HepG2 (cell line): Measurements from ENCODE around the gene POLA1. TPM values are rescaled to one million over a fixed set of nuclear protein-coding genes. Genes with fewer than 3 reads are reported as not detected.

Experiments
- ATAC-seq: fragments of 200-7000 bp; cut with Tn5 transposase; 3 replicates; pipeline ENCODE4 v1.9.1; 2020; ENCODE audit warnings: mild to moderate bottlenecking, moderate library complexity
- BruUV-seq: library from RNA; stranded (reverse); fragments of 400-500 nt; replicated peaks from 2 replicates; lab custom pipeline; 2021; lab: Mats Ljungman, UMichigan
- CTCF ChIA-PET: fragments of 300-600 bp; formaldehyde crosslinking; extraction: SDS; loops from one replicate; lab custom pipeline; 2021; ENCODE audit warnings: low total read pairs, inconsistent platforms, low intra/inter-chr PET ratio; lab: Yijun Ruan, JAX
- POLR2A ChIA-PET: fragments of 350-600 bp; sonication (Branson Sonifier 250); formaldehyde crosslinking; loops from one replicate; lab custom pipeline; 2020; ENCODE audit warnings: antibody characterized with exemption, inconsistent platforms; lab: Yijun Ruan, JAX
- DNase-seq: peaks from one replicate; pipeline ENCODE4 v3.0.0-alpha.2; 2015; ENCODE audit warnings: low spot score
- FAIRE-seq: peaks from 3 replicates; lab custom pipeline; 2011; peaks lifted over from hg19 to GRCh38; lab: Jason Lieb, UNC
- H2AFZ ChIP-seq: one replicate; pipeline ENCODE4 v1.6.1; 2011; ENCODE audit warnings: low read length, inconsistent platforms
- H3K27ac ChIP-seq: fragments of 300-600 bp; 3 replicates; pipeline ENCODE4 v1.8.0; 2011; ENCODE audit warnings: mixed run types, mild to moderate bottlenecking, mixed read lengths, low read length, inconsistent platforms; ENCODE audit not compliant: insufficient read depth; ENCODE audit errors: extremely low read length
- H3K27me3 ChIP-seq, 2 experiments: fragments of 200-600 bp in 1 of 2; 2 replicates in 1 of 2; 3 replicates in 1 of 2; pipeline versions ENCODE4 v1.6.0 to v1.8.0; 2011; ENCODE audit warnings: low read length in 2 of 2, mild to moderate bottlenecking in 2 of 2, moderate library complexity in 2 of 2, inconsistent platforms in 1 of 2; ENCODE audit not compliant: insufficient read depth in 2 of 2, control insufficient read depth in 1 of 2
- H3K36me3 ChIP-seq, 2 experiments: fragments of 200-600 bp in 1 of 2; replicated peaks in 1 of 2; 2 replicates in 1 of 2; 3 replicates in 1 of 2; pipeline versions ENCODE4 v1.5.1 to v1.8.0; 2011; ENCODE audit warnings: low read length in 2 of 2, inconsistent platforms in 1 of 2; ENCODE audit not compliant: insufficient read depth in 2 of 2, control insufficient read depth in 1 of 2
- H3K4me1 ChIP-seq: 2 replicates; pipeline ENCODE4 v1.5.1; 2012; ENCODE audit warnings: low read length, inconsistent platforms; ENCODE audit not compliant: insufficient read depth
- H3K4me2 ChIP-seq: 2 replicates; pipeline ENCODE4 v1.6.0; 2011; ENCODE audit warnings: low read depth, low read length, inconsistent platforms
- H3K4me3 ChIP-seq, 3 experiments: fragments of 200-600 bp in 1 of 3; sonication (generic), shearing (Covaris generic) in 1 of 3; replicated peaks in 1 of 3; 2 replicates each; pipeline ENCODE4 v1.5.1; 2011 to 2016; ENCODE audit warnings: low read length in 3 of 3, inconsistent platforms in 2 of 3, low read depth in 2 of 3, mild to moderate bottlenecking in 2 of 3, control low read depth in 1 of 3, mixed read lengths in 1 of 3; ENCODE audit not compliant: insufficient read depth in 1 of 3
- H3K79me2 ChIP-seq: one replicate; pipeline ENCODE4 v1.6.1; 2011; ENCODE audit warnings: low read length, inconsistent platforms; ENCODE audit not compliant: insufficient read depth
- H3K9ac ChIP-seq: 2 replicates; pipeline ENCODE4 v1.6.0; 2011; ENCODE audit warnings: mild to moderate bottlenecking, low read depth, low read length, inconsistent platforms; ENCODE audit not compliant: insufficient read depth
- H3K9me3 ChIP-seq: 2 replicates; pipeline ENCODE4 v1.5.1; 2012; ENCODE audit warnings: mild to moderate bottlenecking, low read length
- H4K20me1 ChIP-seq: 2 replicates; pipeline ENCODE4 v1.6.0; 2011; ENCODE audit warnings: inconsistent platforms, mild to moderate bottlenecking, low read length, moderate library complexity; ENCODE audit not compliant: insufficient read depth
- KLF16 ChIP-seq, 2 experiments: sonication (generic) in 1 of 2; formaldehyde crosslinking in 1 of 2; IDR thresholded peaks; 2 replicates each; pipeline versions ENCODE4 v1.6.1 to v1.8.0; 2016 to 2023; ENCODE audit warnings: missing genetic modification reagents in 2 of 2, missing compliant biosample characterization in 1 of 2
- MEIS2 ChIP-seq: sonication (generic); formaldehyde crosslinking; IDR thresholded peaks from 2 replicates; pipeline ENCODE4 v1.9.0; 2021; ENCODE audit warnings: mild to moderate bottlenecking, missing genetic modification reagents
- SIN3B ChIP-seq: fragments of 150-350 bp; IDR thresholded peaks from 2 replicates; pipeline ENCODE4 v1.6.1; 2014; ENCODE audit warnings: low read length
- SP140L ChIP-seq: sonication (generic); formaldehyde crosslinking; IDR thresholded peaks from 2 replicates; pipeline ENCODE4 v1.4.0; 2020; ENCODE audit warnings: missing genetic modification reagents, borderline replicate concordance
- TOPORS ChIP-seq: sonication (generic); formaldehyde crosslinking; IDR thresholded peaks from 2 replicates; pipeline ENCODE4 v1.8.0; 2023; ENCODE audit warnings: mild to moderate bottlenecking, missing genetic modification reagents
- ZKSCAN8 ChIP-seq: IDR thresholded peaks from 2 replicates; pipeline ENCODE4 v1.6.1; 2016; ENCODE audit warnings: borderline replicate concordance, missing genetic modification reagents, missing compliant biosample characterization
- ZNF326 ChIP-seq: sonication (generic); formaldehyde crosslinking; IDR thresholded peaks from 2 replicates; pipeline ENCODE4 v1.4.0; 2020; ENCODE audit warnings: missing genetic modification reagents, borderline replicate concordance
- ZNF674 ChIP-seq: sonication (generic); formaldehyde crosslinking; IDR thresholded peaks from 2 replicates; pipeline ENCODE4 v1.5.0; 2020; ENCODE audit warnings: low read depth, mild to moderate bottlenecking, missing genetic modification reagents
- ZNF709 ChIP-seq: sonication (generic); formaldehyde crosslinking; IDR thresholded peaks from 2 replicates; pipeline ENCODE4 v1.5.0; 2020; ENCODE audit warnings: mild to moderate bottlenecking, missing genetic modification reagents
- ZNF790 ChIP-seq: sonication (generic); formaldehyde crosslinking; IDR thresholded peaks from 2 replicates; pipeline ENCODE4 v1.8.0; 2022; ENCODE audit warnings: missing genetic modification reagents, mild to moderate bottlenecking, borderline replicate concordance
- ZSCAN30 ChIP-seq: sonication (generic); formaldehyde crosslinking; IDR thresholded peaks from 2 replicates; pipeline ENCODE4 v1.5.0; 2020; ENCODE audit warnings: mild to moderate bottlenecking, missing genetic modification reagents
- WGBS: methylation state at CpG from one replicate; pipeline ENCODE4 v1.1.6; 2017; ENCODE audit warnings: low lambda C conversion rate; 5-methylcytosine and 5-hydroxymethylcytosine counted together
- in situ Hi-C: cut with HindIII; loops from 2 replicates; pipeline ENCODE4 v1.10.0; 2017; ENCODE audit warnings: low pct_unique_long_range_greater_than_20kb; ENCODE audit not compliant: extremely low pct_ligation_motif_present
- intact Hi-C: fragments of 100-400 bp; cut with micrococcal nuclease; formaldehyde crosslinking; loops from one replicate; pipeline ENCODE4 v1.10.0; 2022; ENCODE audit not compliant: unreplicated experiment
- polyA plus RNA-seq, 8 experiments: library from polyadenylated mRNA; depleted of rRNA in 3 of 8; stranded (reverse) in 7 of 8; unstranded in 1 of 8; fragments of >200 nt; fragmentation: Illumina TruSeq in 4 of 8; extraction: Trizol in 4 of 8; gene quantifications; 2 replicates each; pipeline versions ENCODE4 v1.2.1 to v1.2.3, GENCODE V29; 2011 to 2016; ENCODE audit warnings: low read depth in 4 of 8, missing spikeins in 1 of 8, mixed read lengths in 1 of 8; ENCODE audit not compliant: insufficient read depth in 1 of 8
- total RNA-seq, 5 experiments: library from RNA; depleted of rRNA; stranded (reverse); fragments of >200 nt; fragmentation: Illumina TruSeq; extraction: Trizol; gene quantifications; 2 replicates each; pipeline ENCODE4 v1.2.3, GENCODE V29; 2016; ENCODE audit warnings: low read depth in 1 of 5
- TF ChIP-seq, protein P1 (sequence below), 2 experiments: fragments of 450-650 bp in 1 of 2; sonication (generic) in 1 of 2; formaldehyde crosslinking in 1 of 2; IDR thresholded peaks; 2 replicates each; pipeline versions ENCODE4 v1.6.1 to v1.8.0; 2016 to 2022; ENCODE audit warnings: antibody characterized with exemption in 1 of 2, mild to moderate bottlenecking in 1 of 2, missing genetic modification reagents in 1 of 2

Gene POLA1
- total and polyA plus RNA-seq, 2 of the 13 experiments (the other 11 are each of a cell fraction or from before 2014, with no cell fraction given): 3.3 to 26.5 TPM

DNA sequence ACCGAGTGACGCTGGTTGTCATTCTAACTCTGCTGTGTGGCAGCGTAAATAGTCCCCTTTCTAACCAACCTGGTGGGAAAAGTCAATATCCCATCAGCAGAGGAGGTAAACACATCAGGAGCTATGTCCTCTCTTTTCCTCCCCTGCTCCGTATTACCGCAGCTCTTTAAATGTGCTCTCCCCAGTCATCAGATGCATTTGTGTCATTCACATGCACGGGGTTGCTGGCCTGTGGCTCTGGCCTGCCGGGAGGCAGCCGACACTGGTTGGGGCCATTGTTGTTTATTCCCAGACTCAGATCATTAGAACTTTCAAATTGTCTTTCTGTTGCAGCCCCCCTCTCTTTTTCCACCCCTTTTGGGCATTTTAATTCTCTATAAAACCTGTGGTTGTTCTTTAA is 300.2 kb downstream of the POLA1 start:
- in situ Hi-C loops: no loop called here
- POLR2A ChIA-PET: no interaction called here
- no TSS peak for BruUV-seq
- ATAC-seq: no peak
- Histone ChIP-seq H3K36me3 (no peaks in the 10 kb centered on the region), H3K27me3 (no peaks in the 10 kb centered on the region), H2AFZ (no peak overlapping the region), H3K27ac (no peak overlapping the region), H3K9me3 (no peaks in the 10 kb centered on the region), H3K4me2 (no peak overlapping the region), H3K9ac (no peak overlapping the region), H3K4me3 (no peak overlapping the region), H3K79me2 (no peaks in the 10 kb centered on the region), H4K20me1 (no peaks in the 10 kb centered on the region), H3K4me1 (peaks cover 11% of the 10 kb centered on the region)
- FAIRE-seq: no peak
- no peak for TF ChIP-seq ZSCAN30
- TF ChIP-seq KLF16 (CRISPR knock-in tag; IDR thresholded peaks at IDR 0.05): no peak
- TF ChIP-seq TOPORS (CRISPR knock-in tag): no peak
- TF ChIP-seq, protein P1, sequence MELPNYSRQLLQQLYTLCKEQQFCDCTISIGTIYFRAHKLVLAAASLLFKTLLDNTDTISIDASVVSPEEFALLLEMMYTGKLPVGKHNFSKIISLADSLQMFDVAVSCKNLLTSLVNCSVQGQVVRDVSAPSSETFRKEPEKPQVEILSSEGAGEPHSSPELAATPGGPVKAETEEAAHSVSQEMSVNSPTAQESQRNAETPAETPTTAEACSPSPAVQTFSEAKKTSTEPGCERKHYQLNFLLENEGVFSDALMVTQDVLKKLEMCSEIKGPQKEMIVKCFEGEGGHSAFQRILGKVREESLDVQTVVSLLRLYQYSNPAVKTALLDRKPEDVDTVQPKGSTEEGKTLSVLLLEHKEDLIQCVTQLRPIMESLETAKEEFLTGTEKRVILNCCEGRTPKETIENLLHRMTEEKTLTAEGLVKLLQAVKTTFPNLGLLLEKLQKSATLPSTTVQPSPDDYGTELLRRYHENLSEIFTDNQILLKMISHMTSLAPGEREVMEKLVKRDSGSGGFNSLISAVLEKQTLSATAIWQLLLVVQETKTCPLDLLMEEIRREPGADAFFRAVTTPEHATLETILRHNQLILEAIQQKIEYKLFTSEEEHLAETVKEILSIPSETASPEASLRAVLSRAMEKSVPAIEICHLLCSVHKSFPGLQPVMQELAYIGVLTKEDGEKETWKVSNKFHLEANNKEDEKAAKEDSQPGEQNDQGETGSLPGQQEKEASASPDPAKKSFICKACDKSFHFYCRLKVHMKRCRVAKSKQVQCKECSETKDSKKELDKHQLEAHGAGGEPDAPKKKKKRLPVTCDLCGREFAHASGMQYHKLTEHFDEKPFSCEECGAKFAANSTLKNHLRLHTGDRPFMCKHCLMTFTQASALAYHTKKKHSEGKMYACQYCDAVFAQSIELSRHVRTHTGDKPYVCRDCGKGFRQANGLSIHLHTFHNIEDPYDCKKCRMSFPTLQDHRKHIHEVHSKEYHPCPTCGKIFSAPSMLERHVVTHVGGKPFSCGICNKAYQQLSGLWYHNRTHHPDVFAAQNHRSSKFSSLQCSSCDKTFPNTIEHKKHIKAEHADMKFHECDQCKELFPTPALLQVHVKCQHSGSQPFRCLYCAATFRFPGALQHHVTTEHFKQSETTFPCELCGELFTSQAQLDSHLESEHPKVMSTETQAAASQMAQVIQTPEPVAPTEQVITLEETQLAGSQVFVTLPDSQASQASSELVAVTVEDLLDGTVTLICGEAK (IDR thresholded peaks at IDR 0.05): no peak
- TF ChIP-seq, protein P1 (CRISPR knock-in tag; IDR thresholded peaks at IDR 0.05): no peak
- no peak for TF ChIP-seq ZNF790 (CRISPR knock-in tag)
- TF ChIP-seq SIN3B: no peak
- TF ChIP-seq MEIS2 (CRISPR knock-in tag): no peak
- TF ChIP-seq ZNF674 (CRISPR knock-in tag): no peak
- TF ChIP-seq ZNF326 (CRISPR knock-in tag): no peak
- no peak for TF ChIP-seq ZKSCAN8 (CRISPR knock-in tag)
- no peak for TF ChIP-seq ZNF709
- TF ChIP-seq SP140L: no peak
- WGBS: no CpG with 5 or more reads among the region's 8 CpGs
- intact Hi-C loops: no loop called here
- DNase-seq: no peak
- CTCF ChIA-PET: no interaction called here
